ENCODE measurements around the gene SOCS1. TPM values are rescaled to one million over a fixed set of nuclear protein-coding genes. Genes with fewer than 3 reads are reported as not detected.

The SOCS1 gene
- total and polyA plus RNA-seq, 9 of the 15 experiments (the other 6 are each of a cell fraction or from before 2014, with no cell fraction given): 0.04 to 7.5 (median 2.3) TPM

GRCh38 chr16:11231367-11231970, 24.5 kb downstream of the SOCS1 start:
- CTCF ChIA-PET (ENCODE audit: low intra/inter-chr PET ratio): interaction anchor here (0.6 kb wide), 1 partner anchor 39 kb away, joined by 3 read pairs; no protein-coding TSS in a partner anchor
- no peaks in the 10 kb centered on the region for H3K27me3 ChIP-seq (ENCODE audit: control insufficient read depth in 2 of 2, insufficient read depth in 2 of 2, low read length in 2 of 2)
- no TSS peak for BruUV-seq (replicated peaks)
- H3K9me1 ChIP-seq (ENCODE audit: control insufficient read depth, insufficient read depth, low read length): no peaks in the 10 kb centered on the region
- H4K20me1 ChIP-seq (replicated peaks; ENCODE audit: control insufficient read depth, insufficient read depth, low read length): no peaks in the 10 kb centered on the region
- H3K27ac ChIP-seq (ENCODE audit: extremely low read depth, low read depth, low read length): peak overlapping the region; percentile 68
- peak overlapping the region; percentile 19 for H3K4me2 ChIP-seq (ENCODE audit: insufficient read depth, low read length)
- intact Hi-C loops (cut with micrococcal nuclease) (no loop called here), in situ Hi-C loops (cut with MboI) (no loop called here)
- FAIRE-seq: no peak
- peak overlapping the region; percentile 98 for H2AFZ ChIP-seq (ENCODE audit: low read depth, low read length)
- H3K79me2 ChIP-seq (ENCODE audit: control insufficient read depth, insufficient read depth, low read length): no peaks in the 10 kb centered on the region
- H3K9ac ChIP-seq (ENCODE audit: insufficient read depth in 1 of 2, low read depth in 2 of 2, low read length in 2 of 2): peak overlapping the region; percentile 44 to 90; a peak in 3 of 4 replicates
- H3K36me3 ChIP-seq (ENCODE audit: control insufficient read depth, insufficient read depth, low read length): no peaks in the 10 kb centered on the region
- no peak for ATAC-seq
- H3K4me3 ChIP-seq: no peak overlapping the region
- peaks cover 37 to 46% of the 10 kb centered on the region in 2 experiments for H3K4me1 ChIP-seq (replicated peaks in 1 of 2; ENCODE audit: control insufficient read depth in 2 of 2, insufficient read depth in 2 of 2, low read length in 2 of 2)
- POLR2A ChIA-PET: interaction anchor here (0.6 kb wide), 1 partner anchor 13 kb away, joined by 3 read pairs; no protein-coding TSS in a partner anchor
- DNase-seq (ENCODE audit: extremely low read depth in 1 of 4, low spot score in 3 of 4): peak; percentile 52 to 67 (median 64)
- 54% methylated on average over 8 of the region's 10 CpGs for WGBS (ENCODE audit: insufficient coverage, low coverage, missing lambda C conversion rate)
- no peaks in the 10 kb centered on the region for H3K9me3 ChIP-seq (replicated peaks; ENCODE audit: control insufficient read depth, insufficient read depth, low read depth, low read length)
- TF ChIP-seq SRF (CRISPR knock-in tag; IDR thresholded peaks at IDR 0.05): no peak
- no peak for TF ChIP-seq ZNF518B (CRISPR knock-in tag; IDR thresholded peaks at IDR 0.05)
- peak; percentile 63 for TF ChIP-seq ZNF311 (CRISPR knock-in tag; IDR thresholded peaks at IDR 0.05)
- TF ChIP-seq ELF2 (CRISPR knock-in tag; IDR thresholded peaks at IDR 0.05): 0 out of 2 replicates have a peak, but pooled peaks have one; percentile 25
- no peak for TF ChIP-seq ELF1 (tag; IDR thresholded peaks at IDR 0.05)
- TF ChIP-seq ZNF395 (CRISPR knock-in tag; IDR thresholded peaks at IDR 0.05): peak; percentile 74; the same call in 1 of the 2 replicates
- no peak for TF ChIP-seq ZNF384 (IDR thresholded peaks at IDR 0.05; ENCODE audit: low read depth, low read length)
- peak; percentile 63; the same call in 1 of the 2 replicates for TF ChIP-seq NR4A1 (CRISPR knock-in tag; IDR thresholded peaks at IDR 0.05)
- peak; percentile 36 for TF ChIP-seq NR4A1 (tag; IDR thresholded peaks at IDR 0.05)
- TF ChIP-seq DMBX1 (CRISPR knock-in tag; IDR thresholded peaks at IDR 0.05; ENCODE audit: borderline replicate concordance): peak; percentile 68
- 0 out of 2 replicates have a peak, but pooled peaks have one; percentile 7 for TF ChIP-seq MTA3 (IDR thresholded peaks at IDR 0.05; ENCODE audit: borderline replicate concordance)
- 0 out of 2 replicates have a peak, but pooled peaks have one; percentile 3 for TF ChIP-seq ATF7 (IDR thresholded peaks at IDR 0.05)
- peak; percentile 63 for TF ChIP-seq USF2 (CRISPR knock-in tag; IDR thresholded peaks at IDR 0.05)
- TF ChIP-seq POLR2G (IDR thresholded peaks at IDR 0.05; ENCODE audit: low read depth, low read length): no peak
- TF ChIP-seq ZBTB1 (CRISPR knock-in tag; IDR thresholded peaks at IDR 0.05; ENCODE audit: borderline replicate concordance, low read depth): no peak
- TF ChIP-seq ZNF589 (CRISPR knock-in tag; IDR thresholded peaks at IDR 0.05; ENCODE audit: low read depth): 0 out of 2 replicates have a peak, but pooled peaks have one; percentile 47

Measured in K562 (cell line).